CD14-positive monocyte (primary cell): Measurements from ENCODE around the gene PRKN. TPM values are rescaled to one million over a fixed set of nuclear protein-coding genes. Genes with fewer than 3 reads are reported as not detected.

Experiments used
- DNase-seq, 3 donors: peaks; one replicate each; pipeline ENCODE4 v3.0.0-alpha.2; 2011 to 2022
- H2AFZ ChIP-seq: 2 replicates; pipeline ENCODE4 v1.6.0; 2012; ENCODE audit warnings: mild to moderate bottlenecking, low read depth, low read length, inconsistent platforms; ENCODE audit not compliant: insufficient read depth, poor library complexity, severe bottlenecking
- H3K27ac ChIP-seq, 2 donors: 1 replicate in 1 of 2; 2 replicates in 1 of 2; pipeline ENCODE4 v1.5.1; 2012 to 2013; ENCODE audit warnings: low read length in 2 of 2, control low read depth in 1 of 2, inconsistent platforms in 1 of 2, low read depth in 1 of 2, mild to moderate bottlenecking in 1 of 2
- H3K27me3 ChIP-seq, 2 donors: one replicate each; pipeline versions ENCODE4 v1.6.0 to v1.6.1; 2011 to 2013; ENCODE audit warnings: low read length in 2 of 2; ENCODE audit not compliant: control insufficient read depth in 2 of 2, insufficient read depth in 2 of 2
- H3K36me3 ChIP-seq, 2 donors: replicated peaks in 1 of 2; 1 replicate in 1 of 2; 2 replicates in 1 of 2; pipeline versions ENCODE4 v1.5.1 to v1.6.1; 2012 to 2013; ENCODE audit warnings: low read length in 2 of 2, control low read depth in 1 of 2, inconsistent platforms in 1 of 2, mild to moderate bottlenecking in 1 of 2; ENCODE audit not compliant: insufficient read depth in 2 of 2, control insufficient read depth in 1 of 2
- H3K4me1 ChIP-seq, 2 donors: 1 replicate in 1 of 2; 2 replicates in 1 of 2; pipeline versions ENCODE4 v1.5.1 to v1.6.1; 2012 to 2013; ENCODE audit warnings: low read length in 2 of 2, control low read depth in 1 of 2, inconsistent platforms in 1 of 2, mild to moderate bottlenecking in 1 of 2, moderate library complexity in 1 of 2; ENCODE audit not compliant: insufficient read depth in 2 of 2, control insufficient read depth in 1 of 2
- H3K4me2 ChIP-seq: replicated peaks from 2 replicates; pipeline ENCODE3; 2012; ENCODE audit warnings: low read length, moderate library complexity, mild to moderate bottlenecking; ENCODE audit not compliant: poor library complexity, severe bottlenecking; ENCODE audit errors: extremely low read depth
- H3K4me3 ChIP-seq, 3 experiments: fragments of 200-600 bp in 1 of 3; sonication (generic) in 1 of 3; replicated peaks in 1 of 3; 1 replicate in 2 of 3; 2 replicates in 1 of 3; pipeline ENCODE4 v1.5.1; 2011 to 2013; ENCODE audit warnings: low read length in 3 of 3, mild to moderate bottlenecking in 3 of 3, control low read depth in 2 of 3, low read depth in 2 of 3, inconsistent platforms in 1 of 3, moderate library complexity in 1 of 3
- H3K79me2 ChIP-seq: 2 replicates; pipeline ENCODE4 v1.6.0; 2012; ENCODE audit warnings: mild to moderate bottlenecking, control low read depth, inconsistent platforms, low read length, moderate library complexity; ENCODE audit not compliant: insufficient read depth
- H3K9ac ChIP-seq: 2 replicates; pipeline ENCODE4 v1.6.0; 2017; ENCODE audit warnings: low read length, mild to moderate bottlenecking; ENCODE audit not compliant: insufficient read depth, poor library complexity, severe bottlenecking
- H3K9me3 ChIP-seq, 2 donors: replicated peaks in 1 of 2; 1 replicate in 1 of 2; 2 replicates in 1 of 2; pipeline versions ENCODE4 v1.5.1 to v1.6.1; 2012 to 2013; ENCODE audit warnings: low read length in 2 of 2, control low read depth in 1 of 2; ENCODE audit not compliant: control insufficient read depth in 1 of 2, insufficient read depth in 1 of 2
- H4K20me1 ChIP-seq: 2 replicates; pipeline ENCODE4 v1.6.0; 2012; ENCODE audit warnings: mild to moderate bottlenecking, low read length, control low read depth, moderate library complexity; ENCODE audit not compliant: insufficient read depth
- H3K27ac Mint-ChIP-seq, 7 donors: one replicate each; pipeline ENCODE4 v1.8.0; 2020; ENCODE audit warnings: mild to moderate bottlenecking in 7 of 7, mixed read lengths in 7 of 7, moderate library complexity in 6 of 7, inconsistent platforms in 2 of 7
- H3K27me3 Mint-ChIP-seq, 3 donors: one replicate each; pipeline ENCODE4 v1.8.0; 2021 to 2022; ENCODE audit warnings: low read depth in 3 of 3, mild to moderate bottlenecking in 3 of 3, mixed read lengths in 3 of 3, moderate library complexity in 3 of 3, inconsistent platforms in 1 of 3
- H3K36me3 Mint-ChIP-seq, 2 donors: one replicate each; pipeline ENCODE4 v1.8.0; 2020; ENCODE audit warnings: mixed read lengths in 2 of 2, inconsistent platforms in 1 of 2, mild to moderate bottlenecking in 1 of 2
- H3K4me1 Mint-ChIP-seq: one replicate; pipeline ENCODE4 v1.8.0; 2020; ENCODE audit warnings: mild to moderate bottlenecking, mixed read lengths
- H3K4me3 Mint-ChIP-seq, 2 donors: one replicate each; pipeline ENCODE4 v1.8.0; 2020; ENCODE audit warnings: mild to moderate bottlenecking in 2 of 2, mixed read lengths in 2 of 2, moderate library complexity in 1 of 2
- H3K9me3 Mint-ChIP-seq, 7 donors: one replicate each; pipeline ENCODE4 v1.8.0; 2020 to 2022; ENCODE audit warnings: mixed read lengths in 7 of 7, mild to moderate bottlenecking in 6 of 7, moderate library complexity in 6 of 7, inconsistent platforms in 2 of 7
- CTCF ChIP-seq: fragments of 200-600 bp; IDR thresholded peaks from one replicate; pipeline ENCODE4 v1.8.0; 2022; ENCODE audit warnings: antibody characterized with exemption, mild to moderate bottlenecking
- WGBS: methylation state at CpG from one replicate; pipeline ENCODE4 v1.1.5; 2013; ENCODE audit warnings: missing lambda C conversion rate; ENCODE audit not compliant: insufficient coverage; 5-methylcytosine and 5-hydroxymethylcytosine counted together
- intact Hi-C, 2 donors: fragments of 100-400 bp; cut with micrococcal nuclease; formaldehyde crosslinking; loops; one replicate each; pipeline versions ENCODE4 v1.15.0 to v1.15.1; 2023
- polyA plus RNA-seq, 3 donors: library from polyadenylated mRNA; depleted of rRNA in 1 of 3; unstranded in 2 of 3; stranded (reverse) in 1 of 3; fragments of 300-500 nt in 2 of 3; fragments of >200 nt in 1 of 3; fragmentation: Illumina TruSeq in 2 of 3; gene quantifications; 1 replicate in 2 of 3; 2 replicates in 1 of 3; pipeline ENCODE4 v1.2.3, GENCODE V29; 2012 to 2021

The PRKN gene
- polyA plus RNA-seq, 3 donors, result 0.19 to 0.21 TPM; not detected in 1

- no peaks in the 10 kb centered on the region for H3K27me3 ChIP-seq
- no peak overlapping the region for H3K27ac ChIP-seq
- no peaks in the 10 kb centered on the region for H4K20me1 ChIP-seq
- Mint-ChIP-seq H3K4me3 (no peak overlapping the region), H3K27me3 (peaks cover 0 to 2% (median 0%) of the 10 kb centered on the region in 3 donors), H3K36me3 (no peaks in the 10 kb centered on the region), H3K4me1 (peaks cover 2% of the 10 kb centered on the region), H3K9me3 (peaks cover 3 to 15% (median 8%) of the 10 kb centered on the region in 7 donors), H3K27ac (no peak overlapping the region)
- no peak overlapping the region for H3K4me2 ChIP-seq
- H2AFZ ChIP-seq, result no peak overlapping the region
- no peaks in the 10 kb centered on the region for H3K36me3 ChIP-seq
- no peak for TF ChIP-seq CTCF
- no peaks in the 10 kb centered on the region for H3K4me1 ChIP-seq
- H3K9me3 ChIP-seq, result peaks cover 14 to 21% of the 10 kb centered on the region in 2 donors
- no peak for DNase-seq
- intact Hi-C loops, result no loop called here
- no peak overlapping the region for H3K4me3 ChIP-seq
- H3K79me2 ChIP-seq, result no peaks in the 10 kb centered on the region
- 80% methylated on average over 1 of the region's 2 CpGs for WGBS
- no peak overlapping the region for H3K9ac ChIP-seq
These were observed 1181.8 kb downstream of the PRKN start for GRCh38 chr6:161545741-161546140.

- no peak for TF ChIP-seq CTCF
- no peak overlapping the region for H3K4me3 ChIP-seq
- H3K9me3 ChIP-seq, result peaks cover 10 to 15% of the 10 kb centered on the region in 2 donors
- Mint-ChIP-seq H3K27ac (no peak overlapping the region), H3K4me3 (no peak overlapping the region), H3K9me3 (peaks cover under 1 to 9% (median 4%) of the 10 kb centered on the region in 7 donors), H3K27me3 (peaks cover 0 to 2% (median 0%) of the 10 kb centered on the region in 3 donors), H3K4me1 (peaks cover 2% of the 10 kb centered on the region), H3K36me3 (no peaks in the 10 kb centered on the region)
- no peak overlapping the region for H3K9ac ChIP-seq
- no peaks in the 10 kb centered on the region for H4K20me1 ChIP-seq
- H3K4me2 ChIP-seq, result no peak overlapping the region
- intact Hi-C loops, result no loop called here
- no peak overlapping the region for H2AFZ ChIP-seq
- H3K27me3 ChIP-seq, result no peaks in the 10 kb centered on the region
- H3K79me2 ChIP-seq, result no peaks in the 10 kb centered on the region
- H3K36me3 ChIP-seq, result no peaks in the 10 kb centered on the region
- no peak for DNase-seq
- H3K27ac ChIP-seq, result no peak overlapping the region
- no peaks in the 10 kb centered on the region for H3K4me1 ChIP-seq
- 89% methylated on average over 4 of the region's 10 CpGs for WGBS
These were observed 1182.6 kb downstream of the PRKN start for GRCh38 chr6:161544801-161545480.
